Gastrocnemius medialis (tissue), 4 donors: Measurements from ENCODE around the gene AAR2. TPM values are rescaled to one million over a fixed set of nuclear protein-coding genes. Genes with fewer than 3 reads are reported as not detected.

Experiments used
- ATAC-seq, 2 donors: fragments of 150-250 bp; one replicate each; pipeline ENCODE4 v1.9.1; 2016
- DNase-seq, 2 donors: peaks; one replicate each; pipeline ENCODE4 v3.0.0-alpha.2; 2019
- H3K27ac ChIP-seq, 4 donors: fragments of 200-600 bp; sonication (generic); 1 replicate in 1 of 4; 2 replicates in 3 of 4; pipeline ENCODE4 v1.5.1; 2016 to 2018; ENCODE audit warnings: mild to moderate bottlenecking in 2 of 4, moderate library complexity in 1 of 4
- H3K27me3 ChIP-seq, 3 donors: fragments of 200-600 bp; sonication (generic) in 2 of 3; 1 replicate in 1 of 3; 2 replicates in 2 of 3; pipeline versions ENCODE4 v1.5.1 to v1.6.0; 2016 to 2019; ENCODE audit warnings: mild to moderate bottlenecking in 1 of 3, moderate library complexity in 1 of 3
- H3K36me3 ChIP-seq, 2 donors: fragments of 200-600 bp; sonication (generic) in 1 of 2; one replicate each; pipeline ENCODE4 v1.5.1; 2017 to 2018
- H3K4me1 ChIP-seq, 2 donors: fragments of 200-600 bp; sonication (generic) in 1 of 2; one replicate each; pipeline ENCODE4 v1.5.1; 2016 to 2017; ENCODE audit warnings: mild to moderate bottlenecking in 2 of 2
- H3K4me3 ChIP-seq, 4 donors: fragments of 200-600 bp; sonication (generic) in 3 of 4; 1 replicate in 1 of 4; 2 replicates in 3 of 4; pipeline ENCODE4 v1.5.1; 2016 to 2019; ENCODE audit warnings: mild to moderate bottlenecking in 2 of 4
- H3K9me3 ChIP-seq, 3 donors: fragments of 200-600 bp; sonication (generic) in 2 of 3; 1 replicate in 1 of 3; 2 replicates in 2 of 3; pipeline ENCODE4 v1.5.1; 2016 to 2019
- CTCF ChIP-seq, 5 experiments: fragments of 450-650 bp in 3 of 5; fragments of 200-600 bp in 2 of 5; sonication (generic) in 2 of 5; IDR thresholded peaks in 4 of 5; conservative IDR thresholded peaks in 1 of 5; 1 replicate in 4 of 5; 2 replicates in 1 of 5; pipeline ENCODE4 v1.5.1; 2016 to 2019; ENCODE audit warnings: antibody characterized with exemption in 5 of 5, mild to moderate bottlenecking in 3 of 5, moderate library complexity in 3 of 5
- POLR2A ChIP-seq, 2 donors: fragments of 450-650 bp; IDR thresholded peaks; one replicate each; pipeline ENCODE4 v1.6.1; 2017; ENCODE audit warnings: antibody characterized with exemption in 2 of 2, mild to moderate bottlenecking in 2 of 2, moderate library complexity in 2 of 2
- in situ Hi-C, 4 donors: fragments of 200-750 bp; cut with MboI; loops; one replicate each; pipeline versions ENCODE4 v1.15.0 to v1.8.0; 2017; ENCODE audit warnings: low sequenced_read_pairs in 4 of 4
- intact Hi-C: fragments of 100-400 bp; cut with DNase I; formaldehyde crosslinking; loops from one replicate; pipeline ENCODE4 v1.15.1; 2023; ENCODE audit warnings: low total_unique reads
- total RNA-seq, 4 donors: library from RNA; depleted of rRNA; stranded (reverse); fragments of >200 nt; gene quantifications; one replicate each; pipeline versions ENCODE4 v1.1.0 to v1.2.3, GENCODE V29; 2016

The AAR2 gene
- total RNA-seq, 4 donors from 2014 or later = 18.7 to 24.4 (median 21.2) TPM

GRCh38 chr20:36246401-36246800 is 10.1 kb downstream of the AAR2 start:
- H3K4me3 ChIP-seq = no peak overlapping the region
- intact Hi-C loops = no loop called here
- ATAC-seq (no peak), DNase-seq (no peak)
- no peaks in the 10 kb centered on the region for H3K9me3 ChIP-seq
- H3K27me3 ChIP-seq = no peaks in the 10 kb centered on the region
- TF ChIP-seq CTCF (IDR thresholded peaks at IDR 0.05 in 4 of 5, conservative IDR thresholded peaks at IDR 0.05 in 1 of 5) = no peak
- no peak for TF ChIP-seq POLR2A (IDR thresholded peaks at IDR 0.05)
- H3K27ac ChIP-seq = no peak overlapping the region
- in situ Hi-C loops = no loop called here
- no peaks in the 10 kb centered on the region for H3K4me1 ChIP-seq
- H3K36me3 ChIP-seq = peaks cover 0 to 63% of the 10 kb centered on the region in 2 donors

GRCh38 chr20:36248836-36249235 is 12.6 kb downstream of the AAR2 start:
- Histone ChIP-seq H3K4me1 (no peaks in the 10 kb centered on the region), H3K9me3 (no peaks in the 10 kb centered on the region), H3K36me3 (peaks cover 0 to 53% of the 10 kb centered on the region in 2 donors), H3K27ac (no peak overlapping the region), H3K27me3 (no peaks in the 10 kb centered on the region), H3K4me3 (no peak overlapping the region)
- intact Hi-C loops = no loop called here
- DNase-seq (no peak), ATAC-seq (no peak)
- in situ Hi-C loops = no loop called here
- TF ChIP-seq CTCF (IDR thresholded peaks at IDR 0.05 in 4 of 5, conservative IDR thresholded peaks at IDR 0.05 in 1 of 5) (no peak), POLR2A (IDR thresholded peaks at IDR 0.05) (no peak)

- peaks cover 0 to 49% of the 10 kb centered on the region in 2 donors for H3K36me3 ChIP-seq
- H3K4me3 ChIP-seq = no peak overlapping the region
- intact Hi-C loops = no loop called here
- in situ Hi-C loops = no loop called here
- no peaks in the 10 kb centered on the region for H3K4me1 ChIP-seq
- TF ChIP-seq CTCF (IDR thresholded peaks at IDR 0.05 in 4 of 5, conservative IDR thresholded peaks at IDR 0.05 in 1 of 5) (no peak), POLR2A (IDR thresholded peaks at IDR 0.05) (no peak)
- no peaks in the 10 kb centered on the region for H3K9me3 ChIP-seq
- H3K27ac ChIP-seq = no peak overlapping the region
- no peak for DNase-seq
- no peak for ATAC-seq
- H3K27me3 ChIP-seq = no peaks in the 10 kb centered on the region
These were observed 13.2 kb downstream of the AAR2 start for GRCh38 chr20:36249450-36249849.

- ATAC-seq = no peak
- in situ Hi-C loops = no loop called here
These were observed 15.1 kb downstream of the AAR2 start for GRCh38 chr20:36251426-36251825.

GRCh38 chr20:36252511-36252910 is 16.2 kb downstream of the AAR2 start:
- no peaks in the 10 kb centered on the region for H3K9me3 ChIP-seq
- H3K27ac ChIP-seq = no peak overlapping the region
- TF ChIP-seq POLR2A (IDR thresholded peaks at IDR 0.05) (no peak), CTCF (IDR thresholded peaks at IDR 0.05 in 4 of 5, conservative IDR thresholded peaks at IDR 0.05 in 1 of 5) (no peak)
- peaks cover 0 to 32% of the 10 kb centered on the region in 2 donors for H3K36me3 ChIP-seq
- in situ Hi-C loops = no loop called here
- no peak overlapping the region for H3K4me3 ChIP-seq
- H3K4me1 ChIP-seq = no peaks in the 10 kb centered on the region
- ATAC-seq (no peak), DNase-seq (no peak)
- no peaks in the 10 kb centered on the region for H3K27me3 ChIP-seq
- intact Hi-C loops = no loop called here

More at GRCh38 chr20:36251426-36251825, 15.1 kb downstream of the AAR2 start:
- TF ChIP-seq POLR2A (IDR thresholded peaks at IDR 0.05) = no peak
- Histone ChIP-seq H3K9me3 (no peaks in the 10 kb centered on the region), H3K27me3 (no peaks in the 10 kb centered on the region), H3K4me3 (no peak overlapping the region), H3K4me1 (no peaks in the 10 kb centered on the region), H3K27ac (no peak overlapping the region), H3K36me3 (peaks cover 0 to 40% of the 10 kb centered on the region in 2 donors)
- no peak for DNase-seq
- intact Hi-C loops = no loop called here
